Measurements from ENCODE around the gene TMEM191C.
"Not testable (repeated sequence)": the region's sequence is repeated elsewhere in the genome, so short reads cannot be mapped to it uniquely, and the experiment has no call there.

Gene TMEM191C

GRCh38 chr22:21455334-21456089, 11.7 kb upstream of the TMEM191C start (continued):
- no peak for TF ChIP-seq TSHZ2 (CRISPR knock-in tag; IDR thresholded peaks at IDR 0.05)

- TF ChIP-seq PATZ1 (CRISPR knock-in tag; IDR thresholded peaks at IDR 0.05; ENCODE audit: borderline replicate concordance) (no peak), CSDC2 (CRISPR knock-in tag; IDR thresholded peaks at IDR 0.05) (no peak), ESRRG (CRISPR knock-in tag; IDR thresholded peaks at IDR 0.05) (no peak), POU6F1 (CRISPR knock-in tag; IDR thresholded peaks at IDR 0.05; ENCODE audit: borderline replicate concordance, low read depth) (no peak), TOX (CRISPR knock-in tag; IDR thresholded peaks at IDR 0.05; ENCODE audit: borderline replicate concordance) (no peak), RARB (CRISPR knock-in tag; IDR thresholded peaks at IDR 0.05) (no peak), PPARA (CRISPR knock-in tag; IDR thresholded peaks at IDR 0.05; ENCODE audit: borderline replicate concordance) (no peak), GLIS3 (CRISPR knock-in tag; IDR thresholded peaks at IDR 0.05) (no peak), OSR1 (CRISPR knock-in tag; IDR thresholded peaks at IDR 0.05) (no peak), ARNTL (CRISPR knock-in tag; IDR thresholded peaks at IDR 0.05; ENCODE audit: borderline replicate concordance, low read depth) (no peak), ZNF70 (CRISPR knock-in tag; IDR thresholded peaks at IDR 0.05) (no peak), ZFP3 (CRISPR knock-in tag; IDR thresholded peaks at IDR 0.05) (no peak), CSRNP3 (CRISPR knock-in tag; IDR thresholded peaks at IDR 0.05) (no peak), CREB5 (CRISPR knock-in tag; IDR thresholded peaks at IDR 0.05; ENCODE audit: low read depth) (no peak)
- no peak; the same call in 2 of the 3 replicates for ATAC-seq
Observed at GRCh38 chr22:21457023-21457787, 10.0 kb upstream of the TMEM191C start.

GRCh38 chr22:21462672-21463071, 4.5 kb upstream of the TMEM191C start:
- ATAC-seq: peak; percentile 77

- ATAC-seq: peak; percentile 93
Observed at GRCh38 chr22:21468194-21469096, 1.3 kb downstream of the TMEM191C start.

- ATAC-seq: not testable (repeated sequence)
Observed at GRCh38 chr22:21469097-21469994, 2.2 kb downstream of the TMEM191C start.

- ATAC-seq: not testable (repeated sequence)
Observed at GRCh38 chr22:21472984-21473383, 5.8 kb downstream of the TMEM191C start.

- ATAC-seq: not testable (repeated sequence)
Observed at GRCh38 chr22:21473664-21474063, 6.5 kb downstream of the TMEM191C start.

GRCh38 chr22:21484039-21484438, 16.9 kb downstream of the TMEM191C start:
- not testable (repeated sequence) for ATAC-seq

Measured in SK-N-SH treated with all-trans-retinoic acid at 6 μM for 48 hours (cell line).